ENCODE data around the gene ZNF862. TPM values are rescaled to one million over a fixed set of nuclear protein-coding genes. Genes with fewer than 3 reads are reported as not detected.

Gene ZNF862
- total RNA-seq, 1 experiment from 2014 or later, result 3.6 TPM

GRCh38 chr7:149855361-149856305 is 17.5 kb downstream of the ZNF862 start (continued):
- TF ChIP-seq PRDM15 (CRISPR knock-in tag; IDR thresholded peaks at IDR 0.05), result no peak
- no peak for TF ChIP-seq SMAD3 (CRISPR knock-in tag; IDR thresholded peaks at IDR 0.05; ENCODE audit: borderline replicate concordance)

DNA sequence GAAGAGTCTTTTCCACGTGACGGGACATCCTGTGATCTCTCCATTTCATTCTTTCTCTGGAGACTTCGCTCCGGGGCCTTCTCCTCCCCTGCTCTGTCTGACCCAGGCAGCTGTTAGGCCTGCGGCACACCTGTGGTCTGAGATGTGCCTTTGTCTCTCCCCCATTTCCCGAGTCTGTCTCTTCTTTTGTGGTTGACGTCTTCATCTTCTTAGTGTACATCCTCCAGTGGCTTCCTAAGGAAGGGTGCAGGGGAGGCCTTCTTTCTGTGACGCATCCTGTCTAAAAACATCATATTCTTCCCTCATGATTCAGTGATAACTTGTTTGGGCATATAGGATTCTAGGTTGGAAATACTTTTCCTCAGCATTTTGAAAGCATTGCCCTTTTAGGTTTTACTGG is 18.4 kb downstream of the ZNF862 start:
- DNase-seq (ENCODE audit: low spot score) (no peak), ATAC-seq (no peak)
- Mint-ChIP-seq H3K4me1 (peaks cover 29% of the 10 kb centered on the region), H3K27me3 (ENCODE audit: low read depth) (no peaks in the 10 kb centered on the region), H3K4me3 (no peak overlapping the region), H3K27ac (peak overlapping the region; percentile 80), H3K36me3 (no peaks in the 10 kb centered on the region), H3K9me3 (no peaks in the 10 kb centered on the region)
- CTCF ChIA-PET, result interaction anchor here (3.5 kb wide), 1 partner anchor 50 kb away, joined by 14 read pairs; no protein-coding TSS in a partner anchor
- POLR2A ChIA-PET, result no interaction called here
- TF ChIP-seq, protein P1, sequence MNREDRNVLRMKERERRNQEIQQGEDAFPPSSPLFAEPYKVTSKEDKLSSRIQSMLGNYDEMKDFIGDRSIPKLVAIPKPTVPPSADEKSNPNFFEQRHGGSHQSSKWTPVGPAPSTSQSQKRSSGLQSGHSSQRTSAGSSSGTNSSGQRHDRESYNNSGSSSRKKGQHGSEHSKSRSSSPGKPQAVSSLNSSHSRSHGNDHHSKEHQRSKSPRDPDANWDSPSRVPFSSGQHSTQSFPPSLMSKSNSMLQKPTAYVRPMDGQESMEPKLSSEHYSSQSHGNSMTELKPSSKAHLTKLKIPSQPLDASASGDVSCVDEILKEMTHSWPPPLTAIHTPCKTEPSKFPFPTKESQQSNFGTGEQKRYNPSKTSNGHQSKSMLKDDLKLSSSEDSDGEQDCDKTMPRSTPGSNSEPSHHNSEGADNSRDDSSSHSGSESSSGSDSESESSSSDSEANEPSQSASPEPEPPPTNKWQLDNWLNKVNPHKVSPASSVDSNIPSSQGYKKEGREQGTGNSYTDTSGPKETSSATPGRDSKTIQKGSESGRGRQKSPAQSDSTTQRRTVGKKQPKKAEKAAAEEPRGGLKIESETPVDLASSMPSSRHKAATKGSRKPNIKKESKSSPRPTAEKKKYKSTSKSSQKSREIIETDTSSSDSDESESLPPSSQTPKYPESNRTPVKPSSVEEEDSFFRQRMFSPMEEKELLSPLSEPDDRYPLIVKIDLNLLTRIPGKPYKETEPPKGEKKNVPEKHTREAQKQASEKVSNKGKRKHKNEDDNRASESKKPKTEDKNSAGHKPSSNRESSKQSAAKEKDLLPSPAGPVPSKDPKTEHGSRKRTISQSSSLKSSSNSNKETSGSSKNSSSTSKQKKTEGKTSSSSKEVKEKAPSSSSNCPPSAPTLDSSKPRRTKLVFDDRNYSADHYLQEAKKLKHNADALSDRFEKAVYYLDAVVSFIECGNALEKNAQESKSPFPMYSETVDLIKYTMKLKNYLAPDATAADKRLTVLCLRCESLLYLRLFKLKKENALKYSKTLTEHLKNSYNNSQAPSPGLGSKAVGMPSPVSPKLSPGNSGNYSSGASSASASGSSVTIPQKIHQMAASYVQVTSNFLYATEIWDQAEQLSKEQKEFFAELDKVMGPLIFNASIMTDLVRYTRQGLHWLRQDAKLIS (CRISPR knock-in tag; IDR thresholded peaks at IDR 0.05; ENCODE audit: borderline replicate concordance), result no peak
- TF ChIP-seq ZNF317 (CRISPR knock-in tag; IDR thresholded peaks at IDR 0.05; ENCODE audit: borderline replicate concordance, low read depth), result no peak
- TF ChIP-seq, protein P2, sequence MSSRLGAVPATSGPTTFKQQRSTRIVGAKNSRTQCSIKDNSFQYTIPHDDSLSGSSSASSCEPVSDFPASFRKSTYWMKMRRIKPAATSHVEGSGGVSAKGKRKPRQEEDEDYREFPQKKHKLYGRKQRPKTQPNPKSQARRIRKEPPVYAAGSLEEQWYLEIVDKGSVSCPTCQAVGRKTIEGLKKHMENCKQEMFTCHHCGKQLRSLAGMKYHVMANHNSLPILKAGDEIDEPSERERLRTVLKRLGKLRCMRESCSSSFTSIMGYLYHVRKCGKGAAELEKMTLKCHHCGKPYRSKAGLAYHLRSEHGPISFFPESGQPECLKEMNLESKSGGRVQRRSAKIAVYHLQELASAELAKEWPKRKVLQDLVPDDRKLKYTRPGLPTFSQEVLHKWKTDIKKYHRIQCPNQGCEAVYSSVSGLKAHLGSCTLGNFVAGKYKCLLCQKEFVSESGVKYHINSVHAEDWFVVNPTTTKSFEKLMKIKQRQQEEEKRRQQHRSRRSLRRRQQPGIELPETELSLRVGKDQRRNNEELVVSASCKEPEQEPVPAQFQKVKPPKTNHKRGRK (CRISPR knock-in tag; IDR thresholded peaks at IDR 0.05; ENCODE audit: borderline replicate concordance), result no peak
- TF ChIP-seq GRHL2 (CRISPR knock-in tag; IDR thresholded peaks at IDR 0.05; ENCODE audit: insufficient replicate concordance, severe bottlenecking), result no peak

DNA sequence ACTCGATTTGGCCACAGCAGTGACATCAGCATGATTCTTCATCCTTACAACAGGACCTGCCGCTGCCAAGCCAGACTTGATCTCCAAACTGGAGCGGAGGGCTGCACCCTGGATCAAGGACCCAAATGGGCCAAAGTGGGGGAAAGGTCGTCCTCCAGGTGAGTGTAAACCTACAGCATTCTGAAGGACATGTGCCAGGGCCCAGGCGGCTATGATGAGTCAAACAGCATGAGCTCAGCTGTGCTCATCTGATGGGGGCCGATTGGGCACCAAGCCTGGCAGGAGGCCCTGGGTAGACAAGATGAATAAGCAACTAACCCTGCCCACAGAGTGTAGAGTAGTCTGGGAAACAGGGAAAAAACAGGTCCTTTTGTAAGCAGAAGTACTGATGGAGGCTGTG is 21.2 kb downstream of the ZNF862 start:
- no peaks in the 10 kb centered on the region for H3K27me3 Mint-ChIP-seq (ENCODE audit: low read depth)
- H3K4me3 Mint-ChIP-seq, result no peak overlapping the region
- H3K27ac Mint-ChIP-seq, result no peak overlapping the region
- no peak for DNase-seq (ENCODE audit: low spot score)
- no peaks in the 10 kb centered on the region for H3K9me3 Mint-ChIP-seq
- ATAC-seq, result no peak
- no peaks in the 10 kb centered on the region for H3K36me3 Mint-ChIP-seq
- ChIA-PET CTCF (interaction anchor here (4.0 kb wide), 1 partner anchor 25 kb away, joined by 52 read pairs; no protein-coding TSS in a partner anchor), POLR2A (interaction anchor here (0.8 kb wide), 1 partner anchor 67 kb away, joined by 3 read pairs; no protein-coding TSS in a partner anchor)
- H3K4me1 Mint-ChIP-seq, result peaks cover 24% of the 10 kb centered on the region
- no peak for TF ChIP-seq IRF2 (CRISPR knock-in tag; IDR thresholded peaks at IDR 0.05; ENCODE audit: borderline replicate concordance, low read depth)
- TF ChIP-seq EMX1 (CRISPR knock-in tag; IDR thresholded peaks at IDR 0.05), result no peak
- no peak for TF ChIP-seq MXD4 (CRISPR knock-in tag; IDR thresholded peaks at IDR 0.05; ENCODE audit: borderline replicate concordance)
- TF ChIP-seq E2F5 (CRISPR knock-in tag; IDR thresholded peaks at IDR 0.05), result no peak
- no peak for TF ChIP-seq FOXK1 (CRISPR knock-in tag; IDR thresholded peaks at IDR 0.05)
- no peak for TF ChIP-seq ZNF425 (CRISPR knock-in tag; conservative IDR thresholded peaks at IDR 0.05)
- TF ChIP-seq SP1 (CRISPR knock-in tag; conservative IDR thresholded peaks at IDR 0.05), result no peak
- TF ChIP-seq E2F4 (CRISPR knock-in tag; IDR thresholded peaks at IDR 0.05; ENCODE audit: borderline replicate concordance, low read depth), result no peak
- no peak for TF ChIP-seq HMGA2 (CRISPR knock-in tag; IDR thresholded peaks at IDR 0.05)
- TF ChIP-seq, protein P3, sequence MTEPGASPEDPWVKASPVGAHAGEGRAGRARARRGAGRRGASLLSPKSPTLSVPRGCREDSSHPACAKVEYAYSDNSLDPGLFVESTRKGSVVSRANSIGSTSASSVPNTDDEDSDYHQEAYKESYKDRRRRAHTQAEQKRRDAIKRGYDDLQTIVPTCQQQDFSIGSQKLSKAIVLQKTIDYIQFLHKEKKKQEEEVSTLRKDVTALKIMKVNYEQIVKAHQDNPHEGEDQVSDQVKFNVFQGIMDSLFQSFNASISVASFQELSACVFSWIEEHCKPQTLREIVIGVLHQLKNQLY (CRISPR knock-in tag; IDR thresholded peaks at IDR 0.05), result no peak
